ENCODE measurements around the gene TPRN.

TPRN gene

GRCh38 chr9:137222190-137223077, 21.9 kb upstream of the TPRN start, which contains the start of gene RNF208:
RNF208 (minus strand) TSS chr9:137222240; CDS start chr9:137221212, 1,028 bp downstream.
- DNase-seq (ENCODE audit: low read depth) = no peak
- no peak for TF ChIP-seq POLR2A (IDR thresholded peaks at IDR 0.05; ENCODE audit: extremely low read depth, insufficient read length)
- no peak for TF ChIP-seq MAX (IDR thresholded peaks at IDR 0.05; ENCODE audit: low read depth, low read length)
- TF ChIP-seq MYC (IDR thresholded peaks at IDR 0.05; ENCODE audit: low read depth, low read length) = no peak
- TF ChIP-seq, protein P1, sequence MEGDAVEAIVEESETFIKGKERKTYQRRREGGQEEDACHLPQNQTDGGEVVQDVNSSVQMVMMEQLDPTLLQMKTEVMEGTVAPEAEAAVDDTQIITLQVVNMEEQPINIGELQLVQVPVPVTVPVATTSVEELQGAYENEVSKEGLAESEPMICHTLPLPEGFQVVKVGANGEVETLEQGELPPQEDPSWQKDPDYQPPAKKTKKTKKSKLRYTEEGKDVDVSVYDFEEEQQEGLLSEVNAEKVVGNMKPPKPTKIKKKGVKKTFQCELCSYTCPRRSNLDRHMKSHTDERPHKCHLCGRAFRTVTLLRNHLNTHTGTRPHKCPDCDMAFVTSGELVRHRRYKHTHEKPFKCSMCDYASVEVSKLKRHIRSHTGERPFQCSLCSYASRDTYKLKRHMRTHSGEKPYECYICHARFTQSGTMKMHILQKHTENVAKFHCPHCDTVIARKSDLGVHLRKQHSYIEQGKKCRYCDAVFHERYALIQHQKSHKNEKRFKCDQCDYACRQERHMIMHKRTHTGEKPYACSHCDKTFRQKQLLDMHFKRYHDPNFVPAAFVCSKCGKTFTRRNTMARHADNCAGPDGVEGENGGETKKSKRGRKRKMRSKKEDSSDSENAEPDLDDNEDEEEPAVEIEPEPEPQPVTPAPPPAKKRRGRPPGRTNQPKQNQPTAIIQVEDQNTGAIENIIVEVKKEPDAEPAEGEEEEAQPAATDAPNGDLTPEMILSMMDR (IDR thresholded peaks at IDR 0.05; ENCODE audit: low read depth, low read length) = no peak
- H3K4me3 ChIP-seq (ENCODE audit: low read depth, low read length) = peak within 1 kb of the TSS; percentile 47

DNA sequence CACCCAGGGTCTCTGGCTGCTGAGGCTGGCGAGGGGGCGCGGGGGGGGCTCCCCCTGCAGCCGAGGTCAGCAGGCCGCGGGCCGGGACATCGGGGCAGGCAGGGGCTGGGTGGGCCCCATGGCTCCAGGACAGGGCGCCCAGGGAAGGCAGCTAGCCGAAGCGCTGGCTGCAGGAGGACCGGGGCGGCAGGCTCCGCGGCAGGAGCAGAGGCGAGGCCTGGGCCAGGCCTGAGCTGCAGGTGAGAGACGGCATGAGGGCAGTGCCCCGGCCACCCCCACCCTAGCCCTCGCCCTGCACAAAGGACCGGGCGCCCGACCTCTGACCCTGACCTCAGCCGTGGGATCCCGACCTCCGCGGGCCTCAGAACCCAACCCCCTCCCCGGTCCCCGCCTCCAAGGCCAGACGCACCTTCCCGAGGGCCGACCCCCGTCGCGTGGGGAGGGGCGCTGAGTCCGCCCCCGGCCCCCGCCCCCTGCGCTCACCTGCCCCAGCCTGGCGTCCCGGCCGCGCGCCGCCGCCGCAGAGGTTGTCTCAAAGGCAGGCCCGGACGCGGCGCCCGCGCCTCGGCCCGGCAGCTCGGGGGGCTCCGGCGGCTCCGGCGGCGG, 21.1 kb upstream of the TPRN start:
- no peak overlapping the region for H3K4me3 ChIP-seq (ENCODE audit: low read depth, low read length)
- DNase-seq (ENCODE audit: low read depth) = no peak
- TF ChIP-seq MYC (IDR thresholded peaks at IDR 0.05; ENCODE audit: low read depth, low read length) = no peak
- no peak for TF ChIP-seq MAX (IDR thresholded peaks at IDR 0.05; ENCODE audit: low read depth, low read length)
- TF ChIP-seq, protein P1 (IDR thresholded peaks at IDR 0.05; ENCODE audit: low read depth, low read length) = no peak
- TF ChIP-seq POLR2A (IDR thresholded peaks at IDR 0.05; ENCODE audit: extremely low read depth, insufficient read length) = no peak

DNA sequence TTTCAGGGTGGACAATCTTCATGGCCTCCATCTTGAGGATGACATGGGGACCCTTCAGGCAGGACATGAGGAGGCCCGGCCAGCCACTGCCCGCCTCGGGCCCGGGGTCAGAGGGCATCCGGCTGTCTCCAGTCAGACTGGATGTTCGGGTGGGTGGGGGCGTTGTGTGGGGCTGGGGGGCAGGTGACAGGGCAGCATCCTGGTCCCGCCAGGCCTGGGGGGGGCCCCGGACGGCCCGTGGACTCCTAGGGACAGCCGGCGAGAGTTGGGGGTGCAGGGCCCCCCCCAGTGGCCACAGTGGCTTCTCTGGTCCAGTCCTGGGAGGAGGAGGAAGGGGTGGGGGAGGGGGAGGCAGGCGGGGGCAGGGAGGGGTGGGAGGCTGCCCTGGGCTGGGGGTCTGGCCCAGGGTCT, 20.6 kb upstream of the TPRN start:
- H3K4me3 ChIP-seq (ENCODE audit: low read depth, low read length) = no peak overlapping the region

GRCh38 chr9:137220317-137221094, 20.0 kb upstream of the TPRN start:
- DNase-seq (ENCODE audit: low read depth) = no peak
- TF ChIP-seq, protein P1 (IDR thresholded peaks at IDR 0.05; ENCODE audit: low read depth, low read length) = no peak
- TF ChIP-seq POLR2A (IDR thresholded peaks at IDR 0.05; ENCODE audit: extremely low read depth, insufficient read length) = no peak
- H3K4me3 ChIP-seq (ENCODE audit: low read depth, low read length) = no peak overlapping the region

More for the DNA sequence above, 20.6 kb upstream of the TPRN start:
- no peak for TF ChIP-seq MAX (IDR thresholded peaks at IDR 0.05; ENCODE audit: low read depth, low read length)
- DNase-seq (ENCODE audit: low read depth) = no peak

- no peak for DNase-seq (ENCODE audit: low read depth)
Measured at GRCh38 chr9:137219757-137220316, 19.3 kb upstream of the TPRN start.

More at GRCh38 chr9:137219757-137220316, 19.3 kb upstream of the TPRN start:
- H3K4me3 ChIP-seq (ENCODE audit: low read depth, low read length) = no peak overlapping the region
- no peak for TF ChIP-seq MYC (IDR thresholded peaks at IDR 0.05; ENCODE audit: low read depth, low read length)
- TF ChIP-seq, protein P1 (IDR thresholded peaks at IDR 0.05; ENCODE audit: low read depth, low read length) = no peak
- no peak for TF ChIP-seq MAX (IDR thresholded peaks at IDR 0.05; ENCODE audit: low read depth, low read length)
- no peak for TF ChIP-seq POLR2A (IDR thresholded peaks at IDR 0.05; ENCODE audit: extremely low read depth, insufficient read length)
